Peyer's patch (tissue), 4 donors: Measurements from ENCODE around the gene DALRD3. TPM values are rescaled to one million over a fixed set of nuclear protein-coding genes. Genes with fewer than 3 reads are reported as not detected.

Experiments
- DNase-seq, 3 donors: peaks; one replicate each; pipeline ENCODE4 v3.0.0-alpha.2; 2017 to 2019
- H3K27ac ChIP-seq, 4 donors: fragments of 200-600 bp; sonication (generic); one replicate each; pipeline ENCODE4 v1.5.1; 2016 to 2019
- H3K27me3 ChIP-seq, 2 donors: fragments of 200-600 bp; sonication (generic); one replicate each; pipeline ENCODE4 v1.5.1; 2019
- H3K36me3 ChIP-seq, 3 donors: fragments of 200-600 bp; sonication (generic); one replicate each; pipeline ENCODE4 v1.5.1; 2016 to 2019
- H3K4me1 ChIP-seq, 4 donors: fragments of 200-600 bp; sonication (generic); one replicate each; pipeline ENCODE4 v1.5.1; 2016 to 2019
- H3K4me3 ChIP-seq, 4 donors: fragments of 200-600 bp; sonication (generic); 1 replicate in 3 of 4; 2 replicates in 1 of 4; pipeline ENCODE4 v1.5.1; 2016 to 2019; ENCODE audit warnings: mild to moderate bottlenecking in 1 of 4
- H3K9me3 ChIP-seq, 4 donors: fragments of 200-600 bp; sonication (generic); one replicate each; pipeline ENCODE4 v1.5.1; 2016 to 2019; ENCODE audit warnings: mild to moderate bottlenecking in 1 of 4
- POLR2A ChIP-seq, 2 donors: fragments of 450-650 bp; IDR thresholded peaks; one replicate each; pipeline ENCODE4 v1.5.1; 2017; ENCODE audit warnings: antibody characterized with exemption in 2 of 2, mild to moderate bottlenecking in 2 of 2, moderate library complexity in 2 of 2
- total RNA-seq, 4 donors: library from RNA; depleted of rRNA; stranded (reverse); fragments of >200 nt; gene quantifications; one replicate each; pipeline ENCODE4 v1.1.0, GENCODE V29; 2016
- TF ChIP-seq, protein P1 (sequence below), 6 experiments: fragments of 450-650 bp in 4 of 6; fragments of 200-600 bp in 2 of 6; sonication (generic) in 1 of 6; IDR thresholded peaks; one replicate each; pipeline ENCODE4 v1.5.1; 2017 to 2019; ENCODE audit warnings: antibody characterized with exemption in 6 of 6, mild to moderate bottlenecking in 3 of 6, moderate library complexity in 1 of 6

The DALRD3 gene
- total RNA-seq, 4 donors from 2014 or later: 31.4 to 49.5 (median 33.1) TPM

DNA sequence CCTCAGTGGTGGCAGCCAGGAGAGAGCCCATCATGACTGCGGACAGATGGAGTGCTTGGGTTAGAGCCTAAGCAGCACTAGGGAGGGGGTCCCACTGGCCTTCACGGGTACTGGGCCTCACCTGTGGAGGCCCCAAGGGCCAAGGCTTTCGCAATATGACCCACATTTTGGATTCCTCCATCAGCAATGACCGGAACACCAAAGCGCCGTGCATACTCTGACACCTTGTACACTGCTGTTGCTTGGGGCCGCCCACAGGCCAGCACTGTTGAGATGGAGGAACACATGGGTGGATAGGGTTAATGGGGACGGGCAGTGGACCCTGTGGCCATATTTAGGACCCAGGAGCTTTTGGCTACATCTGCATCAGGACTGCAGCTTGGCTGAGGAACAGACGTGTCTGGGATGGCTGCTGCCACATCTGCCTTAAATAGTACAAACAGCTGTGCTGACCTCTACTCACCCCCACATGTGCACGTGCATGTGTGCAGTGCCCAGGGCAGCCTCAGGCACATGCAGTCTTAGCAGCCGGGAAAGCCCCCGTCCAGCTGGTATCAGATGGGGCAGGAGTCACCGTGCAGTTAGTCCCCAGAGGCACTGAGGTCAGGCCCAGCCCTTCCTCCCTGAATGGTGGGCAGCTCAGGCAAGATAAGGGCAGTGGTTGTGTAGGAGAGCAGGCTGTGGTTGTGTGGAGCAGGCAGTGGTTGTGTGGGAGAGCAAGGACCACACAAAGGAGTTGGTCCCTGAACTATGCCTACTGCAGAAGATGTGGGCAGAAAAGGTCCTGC, 6.8 kb upstream of the DALRD3 start:
- Histone ChIP-seq H3K27ac (no peak overlapping the region), H3K9me3 (no peaks in the 10 kb centered on the region), H3K36me3 (peaks cover 0 to 37% (median 0%) of the 10 kb centered on the region in 3 donors), H3K4me1 (peaks cover 0 to 30% (median 18%) of the 10 kb centered on the region in 4 donors), H3K27me3 (no peaks in the 10 kb centered on the region), H3K4me3 (no peak overlapping the region)
- no peak for DNase-seq
- TF ChIP-seq POLR2A (IDR thresholded peaks at IDR 0.05): no peak
- TF ChIP-seq, protein P1, sequence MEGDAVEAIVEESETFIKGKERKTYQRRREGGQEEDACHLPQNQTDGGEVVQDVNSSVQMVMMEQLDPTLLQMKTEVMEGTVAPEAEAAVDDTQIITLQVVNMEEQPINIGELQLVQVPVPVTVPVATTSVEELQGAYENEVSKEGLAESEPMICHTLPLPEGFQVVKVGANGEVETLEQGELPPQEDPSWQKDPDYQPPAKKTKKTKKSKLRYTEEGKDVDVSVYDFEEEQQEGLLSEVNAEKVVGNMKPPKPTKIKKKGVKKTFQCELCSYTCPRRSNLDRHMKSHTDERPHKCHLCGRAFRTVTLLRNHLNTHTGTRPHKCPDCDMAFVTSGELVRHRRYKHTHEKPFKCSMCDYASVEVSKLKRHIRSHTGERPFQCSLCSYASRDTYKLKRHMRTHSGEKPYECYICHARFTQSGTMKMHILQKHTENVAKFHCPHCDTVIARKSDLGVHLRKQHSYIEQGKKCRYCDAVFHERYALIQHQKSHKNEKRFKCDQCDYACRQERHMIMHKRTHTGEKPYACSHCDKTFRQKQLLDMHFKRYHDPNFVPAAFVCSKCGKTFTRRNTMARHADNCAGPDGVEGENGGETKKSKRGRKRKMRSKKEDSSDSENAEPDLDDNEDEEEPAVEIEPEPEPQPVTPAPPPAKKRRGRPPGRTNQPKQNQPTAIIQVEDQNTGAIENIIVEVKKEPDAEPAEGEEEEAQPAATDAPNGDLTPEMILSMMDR (IDR thresholded peaks at IDR 0.05): no peak

DNA sequence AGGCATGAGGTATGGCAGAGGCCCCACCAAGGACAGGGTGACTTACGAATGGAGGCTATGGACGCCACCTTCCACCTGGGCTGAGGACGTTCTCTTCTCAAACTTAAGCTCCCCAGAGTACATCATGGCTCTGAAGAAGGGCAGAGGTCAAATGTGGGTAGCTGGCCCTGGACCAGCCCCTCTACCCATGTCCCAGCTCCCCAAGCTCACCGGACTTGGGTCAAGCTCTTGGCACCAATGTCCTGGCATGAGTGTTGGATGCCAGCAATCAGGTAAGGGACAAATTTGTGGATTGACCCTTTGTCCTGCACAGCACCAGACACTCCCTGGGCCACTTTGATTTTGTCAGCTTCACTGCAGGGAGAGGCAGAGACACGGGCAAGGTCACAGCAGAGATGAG, 6.1 kb upstream of the DALRD3 start:
- TF ChIP-seq, protein P1 (IDR thresholded peaks at IDR 0.05): no peak
- TF ChIP-seq POLR2A (IDR thresholded peaks at IDR 0.05): no peak
- H3K27ac ChIP-seq: no peak overlapping the region
- no peaks in the 10 kb centered on the region for H3K27me3 ChIP-seq
- no peak overlapping the region for H3K4me3 ChIP-seq
- H3K36me3 ChIP-seq: peaks cover 0 to 36% (median 0%) of the 10 kb centered on the region in 3 donors
- peaks cover 0 to 37% (median 22%) of the 10 kb centered on the region in 4 donors for H3K4me1 ChIP-seq
- no peaks in the 10 kb centered on the region for H3K9me3 ChIP-seq
- no peak for DNase-seq

DNA sequence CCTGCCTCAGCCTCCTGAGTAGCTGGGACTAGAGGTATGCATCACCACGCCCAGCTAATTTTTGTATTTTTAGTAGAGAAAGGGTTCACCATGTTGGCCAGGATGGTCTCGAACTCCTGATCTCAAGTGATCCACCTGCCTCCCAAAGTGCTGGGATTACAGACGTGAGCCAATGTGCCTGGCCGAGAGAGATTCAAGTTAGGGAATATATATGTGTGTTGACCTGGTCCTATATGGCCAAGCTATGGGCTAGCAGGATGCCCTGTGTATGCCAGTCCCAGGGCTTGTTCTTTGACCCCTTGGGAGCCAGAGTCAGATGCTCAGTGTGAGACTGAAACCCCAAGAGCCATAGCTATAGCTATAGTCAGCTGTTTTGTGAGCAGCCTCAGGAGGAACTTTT, 5.4 kb upstream of the DALRD3 start:
- Histone ChIP-seq H3K9me3 (no peaks in the 10 kb centered on the region), H3K4me3 (no peak overlapping the region), H3K4me1 (peaks cover 0 to 42% (median 25%) of the 10 kb centered on the region in 4 donors), H3K27ac (no peak overlapping the region), H3K36me3 (peaks cover 0 to 36% (median 0%) of the 10 kb centered on the region in 3 donors), H3K27me3 (no peaks in the 10 kb centered on the region)
- DNase-seq: no peak
- TF ChIP-seq, protein P1 (IDR thresholded peaks at IDR 0.05): no peak
- TF ChIP-seq POLR2A (IDR thresholded peaks at IDR 0.05): no peak

DNA sequence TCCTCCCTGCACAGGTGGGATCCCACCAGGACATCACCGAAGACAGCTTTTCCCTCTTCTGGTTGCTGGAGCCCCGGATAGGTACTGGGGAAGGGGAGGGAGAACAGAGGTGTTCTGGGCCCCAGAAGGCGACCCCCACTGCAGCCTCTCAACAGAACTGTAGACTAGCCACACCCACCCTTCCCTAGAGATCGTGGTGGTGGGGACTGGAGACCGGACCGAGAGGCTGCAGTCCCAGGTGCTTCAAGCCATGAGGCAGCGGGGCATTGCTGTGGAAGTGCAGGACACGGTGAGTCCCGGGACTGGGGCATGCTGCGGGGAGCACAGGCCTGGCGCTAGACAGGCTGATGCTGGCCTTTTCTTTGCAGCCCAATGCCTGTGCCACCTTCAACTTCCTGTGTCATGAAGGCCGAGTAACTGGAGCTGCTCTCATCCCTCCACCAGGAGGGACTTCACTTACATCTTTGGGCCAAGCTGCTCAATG, 4.3 kb upstream of the DALRD3 start:
- H3K4me3 ChIP-seq: peak overlapping the region; percentile 73 to 95 (median 84)
- H3K9me3 ChIP-seq: no peaks in the 10 kb centered on the region
- TF ChIP-seq, protein P1 (IDR thresholded peaks at IDR 0.05): no peak
- no peak for TF ChIP-seq POLR2A (IDR thresholded peaks at IDR 0.05)
- H3K4me1 ChIP-seq: peaks cover 0 to 33% (median 25%) of the 10 kb centered on the region in 4 donors
- no peak for DNase-seq
- H3K36me3 ChIP-seq: peaks cover 0 to 36% (median 0%) of the 10 kb centered on the region in 3 donors
- peak overlapping the region; percentile 99 to 100 (median 100) for H3K27ac ChIP-seq
- H3K27me3 ChIP-seq: no peaks in the 10 kb centered on the region

DNA sequence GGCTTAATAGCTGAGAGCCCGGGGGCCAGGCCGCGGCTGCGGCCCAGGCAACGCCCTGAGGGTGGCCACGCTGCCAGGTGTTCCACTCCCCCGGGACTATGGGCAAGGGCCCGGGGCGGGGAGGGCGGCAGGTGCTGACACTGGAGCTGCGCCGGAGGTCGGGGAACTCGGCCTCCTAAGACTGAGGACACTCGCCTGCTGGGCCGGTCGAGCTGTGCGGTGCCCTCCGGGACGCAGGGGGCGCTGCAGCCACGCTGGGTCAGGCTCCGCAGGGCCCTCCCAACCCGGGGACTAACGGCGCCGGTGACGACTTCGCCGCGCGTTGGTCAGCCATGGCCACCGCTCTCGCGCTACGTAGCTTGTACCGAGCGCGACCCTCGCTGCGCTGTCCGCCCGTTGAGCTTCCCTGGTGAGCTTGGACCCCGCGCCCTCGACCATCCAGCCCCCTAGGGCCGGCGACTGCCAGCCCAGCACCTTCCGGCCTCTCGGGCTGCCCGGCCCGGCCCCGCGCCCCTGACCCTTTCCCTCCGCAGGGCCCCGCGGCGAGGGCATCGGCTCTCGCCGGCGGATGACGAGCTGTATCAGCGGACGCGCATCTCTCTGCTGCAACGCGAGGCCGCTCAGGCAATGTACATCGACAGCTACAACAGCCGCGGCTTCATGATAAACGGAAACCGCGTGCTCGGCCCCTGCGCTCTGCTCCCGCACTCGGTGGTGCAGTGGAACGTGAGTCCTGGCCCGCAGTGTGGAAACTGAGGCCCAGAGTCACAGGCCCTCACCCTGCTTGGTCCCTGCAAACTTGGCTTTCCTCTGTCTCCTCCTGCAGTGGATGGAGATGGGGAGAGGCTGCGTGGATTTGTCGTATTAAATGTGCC, 3.7 kb upstream of the DALRD3 start, which contains the start of gene NDUFAF3:
NDUFAF3 (plus strand) TSS at position 309 of the 875 bp plus-strand sequence; CDS start at position 333, 24 bp downstream.
- H3K9me3 ChIP-seq: no peaks in the 10 kb centered on the region
- H3K4me1 ChIP-seq: peaks cover 0 to 37% (median 30%) of the 10 kb centered on the region in 4 donors
- H3K4me3 ChIP-seq: peak within 1 kb of the TSS; percentile 73 to 95 (median 84)
- TF ChIP-seq, protein P1 (IDR thresholded peaks at IDR 0.05): peak; percentile 92 to 99 (median 97)
- TF ChIP-seq POLR2A (IDR thresholded peaks at IDR 0.05): peak; percentile 79 to 89
- H3K27ac ChIP-seq: peak within 1 kb of the TSS; percentile 99 to 100 (median 100)
- no peaks in the 10 kb centered on the region for H3K27me3 ChIP-seq
- H3K36me3 ChIP-seq: peaks cover 0 to 36% (median 0%) of the 10 kb centered on the region in 3 donors
- DNase-seq: peak; percentile 87 to 97 (median 96)
